Medulla oblongata (tissue), 1 donor: ENCODE data around the gene STPG2.

Experiments used
- DNase-seq: peaks from one replicate; pipeline ENCODE4 v3.0.0-alpha.2; 2015; ENCODE audit errors: extremely low spot score

Gene STPG2

DNA sequence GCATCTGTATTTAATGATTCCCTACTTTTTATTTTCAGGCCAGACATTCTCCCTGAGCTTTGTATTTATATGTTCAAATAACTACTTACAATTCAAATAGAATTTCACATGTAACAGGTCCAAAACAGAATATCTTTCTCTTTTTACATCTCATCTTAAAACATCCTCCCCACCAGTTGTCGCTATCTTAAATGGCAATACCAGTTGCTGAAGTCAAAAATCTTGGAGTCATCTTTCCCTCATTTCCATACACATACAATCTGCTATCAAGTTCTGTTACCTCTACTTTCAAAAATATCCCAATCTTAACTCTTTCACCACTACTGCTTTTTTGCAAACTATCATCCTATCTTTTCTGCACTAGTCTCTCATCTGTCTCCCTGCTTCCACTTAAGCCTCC lies 330.5 kb downstream of the STPG2 start:
- DNase-seq, result no peak

DNA sequence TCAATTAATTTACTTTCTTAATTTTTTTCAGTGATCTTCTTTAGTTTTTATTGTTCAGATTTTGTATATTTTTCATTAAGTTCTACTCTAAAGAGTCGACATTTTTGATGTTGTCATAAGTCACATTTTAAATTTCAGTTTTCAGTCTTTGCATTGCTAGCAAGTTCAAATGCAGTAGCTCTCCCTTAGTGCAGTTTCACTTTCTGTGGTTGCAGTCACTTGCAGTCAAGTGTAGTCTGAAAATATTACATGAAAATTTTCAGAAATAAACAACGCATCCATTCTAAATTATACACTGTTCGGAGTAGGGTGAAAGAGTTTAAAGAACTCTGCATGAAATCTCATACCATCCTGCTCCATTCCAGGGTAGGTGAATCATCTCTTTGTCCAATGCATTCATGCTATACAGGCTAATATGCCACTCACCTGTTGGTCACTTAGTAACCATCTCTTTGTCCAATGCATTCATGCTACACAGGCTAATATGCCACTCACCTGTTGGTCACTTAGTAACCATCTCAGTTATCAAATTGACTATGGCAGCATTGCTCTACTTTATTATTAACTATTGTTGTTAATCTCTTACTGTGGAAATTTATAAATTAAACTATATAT lies 356.9 kb downstream of the STPG2 start:
- no peak for DNase-seq

GRCh38 chr4:97778174-97778573 lies 365.1 kb downstream of the STPG2 start:
- DNase-seq, result no peak

DNA sequence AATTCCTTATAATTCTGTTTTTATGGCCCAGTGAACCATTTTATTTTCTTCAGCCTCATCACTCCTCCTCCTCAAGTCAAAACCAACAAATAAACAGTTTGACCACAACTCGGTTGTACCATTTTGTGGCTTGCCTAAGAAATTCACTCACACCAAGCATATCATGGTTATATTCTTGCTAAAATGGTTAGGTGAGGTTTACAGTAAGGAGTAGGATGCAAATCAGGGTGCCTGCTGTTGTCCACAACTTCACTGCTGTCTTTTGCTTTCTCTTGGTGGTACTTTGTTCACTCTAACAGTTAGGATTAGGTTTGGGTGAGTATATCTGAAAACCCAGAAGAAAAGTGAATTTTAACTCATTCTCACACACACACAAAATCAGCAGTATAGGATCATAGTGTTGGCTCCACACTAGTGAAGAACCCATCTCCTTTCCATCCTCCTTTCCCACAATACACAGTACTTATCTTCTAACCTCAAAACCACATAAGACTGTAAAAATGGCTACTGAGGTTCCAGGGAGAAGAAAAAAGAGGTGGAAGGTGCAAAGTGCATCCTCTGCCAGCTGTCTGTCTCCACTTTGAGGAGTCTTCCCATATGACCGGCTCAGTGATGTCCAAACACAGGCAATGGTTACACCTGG lies 368.8 kb downstream of the STPG2 start:
- DNase-seq, result no peak

DNA sequence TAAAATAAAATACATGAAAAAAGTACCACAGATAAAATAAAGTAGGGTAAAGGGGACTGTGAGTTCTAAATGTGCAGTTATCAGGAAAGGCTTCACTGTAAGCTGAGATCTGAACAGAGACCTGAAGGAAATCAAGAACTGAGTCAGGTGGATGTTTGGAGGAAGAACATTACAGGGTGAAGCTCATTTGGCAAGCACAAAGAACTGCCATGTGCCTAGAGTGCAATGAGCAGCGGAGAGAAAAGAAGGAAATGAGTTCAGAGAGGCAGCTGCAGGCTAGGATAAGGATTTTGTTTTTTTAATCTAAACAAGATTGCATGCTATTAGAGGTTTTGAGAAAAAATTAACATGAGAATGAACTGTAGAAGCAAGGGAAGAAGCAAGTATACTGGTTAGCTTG lies 373.1 kb downstream of the STPG2 start:
- no peak for DNase-seq

DNA sequence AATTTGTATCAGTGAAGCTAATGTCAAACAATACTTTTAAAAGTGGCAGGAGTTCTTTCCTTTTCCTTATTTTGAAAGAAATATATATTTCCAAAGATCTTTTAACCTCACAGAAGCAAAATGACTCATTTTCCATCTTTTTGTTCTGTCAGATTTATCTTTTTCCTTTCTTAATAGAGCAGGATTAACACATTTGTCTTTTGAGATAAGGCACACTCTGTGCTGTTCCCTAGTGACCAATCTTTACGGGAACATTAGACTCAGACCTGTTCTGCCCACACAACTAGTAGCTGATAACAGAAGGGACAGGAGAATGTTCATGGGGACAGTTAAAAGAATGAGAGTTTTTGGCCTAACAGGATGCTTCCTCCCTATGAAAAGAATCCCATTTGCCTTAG lies 381.2 kb downstream of the STPG2 start:
- DNase-seq, result no peak

GRCh38 chr4:97761445-97762114 lies 381.7 kb downstream of the STPG2 start:
- DNase-seq, result no peak

DNA sequence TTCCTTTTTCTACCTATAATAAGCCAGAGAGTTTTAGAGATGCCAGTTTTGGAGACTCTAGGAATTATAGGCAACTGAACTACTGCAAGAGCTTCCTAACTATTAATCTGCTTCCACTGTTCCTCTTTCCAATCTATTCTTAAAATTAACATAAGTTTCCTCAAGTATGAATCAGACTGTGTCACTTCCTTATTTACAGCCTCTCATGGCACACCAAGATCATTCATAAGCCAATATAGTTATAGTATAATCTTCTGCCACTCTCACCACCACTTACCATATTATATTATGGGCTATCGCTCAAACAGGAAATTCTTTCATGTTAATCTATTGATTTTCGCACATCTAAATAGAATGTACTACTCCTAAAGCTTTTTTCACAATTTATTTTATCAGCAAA lies 383.5 kb downstream of the STPG2 start:
- DNase-seq, result no peak

GRCh38 chr4:97752599-97752998 lies 390.7 kb downstream of the STPG2 start:
- DNase-seq, result no peak

DNA sequence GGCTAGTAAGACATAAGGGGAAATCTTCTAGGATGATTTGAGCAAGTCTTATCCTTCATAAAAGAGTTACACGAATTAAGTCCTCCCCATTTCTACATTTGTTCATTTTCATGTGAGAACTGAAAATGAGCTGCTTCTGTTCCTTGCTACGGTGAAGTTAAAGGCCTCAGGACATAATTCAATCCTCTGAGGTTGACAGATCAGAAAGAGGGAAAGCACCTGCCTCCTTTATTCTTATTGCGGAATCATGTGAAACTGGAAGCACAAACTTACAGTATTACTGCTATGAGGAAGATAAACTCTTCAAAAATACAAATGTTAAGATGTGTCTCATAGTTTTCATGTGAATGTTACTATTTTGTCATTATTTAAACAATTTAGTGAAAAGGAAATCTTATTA lies 395.3 kb downstream of the STPG2 start:
- DNase-seq, result no peak

DNA sequence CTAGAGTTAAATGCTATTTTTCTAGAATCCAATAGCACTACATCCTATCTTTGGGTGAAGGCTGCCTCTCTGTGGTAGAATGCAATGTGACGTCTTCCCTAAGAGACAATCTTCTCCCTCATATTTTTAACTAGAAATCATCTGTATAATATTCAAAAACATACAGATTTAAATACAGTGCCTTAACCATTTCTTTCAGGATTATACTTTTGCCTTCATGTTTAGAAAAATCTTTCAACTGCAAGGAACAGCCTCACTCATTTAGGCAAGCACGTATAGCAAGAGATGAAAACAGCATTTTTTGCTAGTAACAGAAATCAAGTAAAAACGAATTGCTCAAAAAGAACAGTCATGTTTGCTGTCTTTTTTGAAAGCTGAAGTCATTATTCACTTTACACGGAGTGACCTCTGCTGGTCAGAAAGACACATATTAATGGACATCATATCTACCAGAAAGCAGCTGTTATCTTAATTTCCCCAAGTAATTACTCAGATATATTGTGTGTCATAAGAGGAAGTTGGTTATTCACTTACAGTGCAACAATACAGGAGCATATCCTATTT lies 422.3 kb downstream of the STPG2 start:
- DNase-seq, result peak; percentile 57

GRCh38 chr4:97691111-97691605 lies 452.1 kb downstream of the STPG2 start:
- no peak for DNase-seq

- DNase-seq, result no peak
These were observed 472.5 kb downstream of the STPG2 start for GRCh38 chr4:97670703-97671269.

GRCh38 chr4:97665553-97665952 lies 477.7 kb downstream of the STPG2 start:
- no peak for DNase-seq

DNA sequence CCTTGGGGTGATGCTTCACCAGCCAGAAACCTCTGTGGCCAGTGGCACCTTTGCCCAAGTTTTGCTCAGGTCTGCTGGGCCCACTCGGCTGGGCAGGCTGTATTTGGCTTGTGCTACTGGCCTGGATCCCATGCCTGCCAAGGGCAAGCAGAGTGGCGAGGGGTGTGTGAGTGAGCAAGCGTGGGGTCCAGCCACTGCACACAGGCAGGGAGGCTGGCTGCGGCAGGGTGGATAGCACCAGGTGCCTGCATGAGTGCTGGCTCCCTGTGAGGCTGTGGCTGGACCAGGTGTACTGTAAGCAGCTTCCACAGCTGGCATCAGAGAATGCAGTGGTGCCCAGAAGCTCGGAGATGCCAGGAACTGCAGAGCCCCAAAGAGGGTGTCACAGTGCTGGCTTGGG lies 478.5 kb downstream of the STPG2 start:
- DNase-seq, result no peak

- no peak for DNase-seq
These were observed 481.1 kb downstream of the STPG2 start for GRCh38 chr4:97662133-97662532.

GRCh38 chr4:97656044-97656720 lies 487.1 kb downstream of the STPG2 start:
- DNase-seq, result no peak

DNA sequence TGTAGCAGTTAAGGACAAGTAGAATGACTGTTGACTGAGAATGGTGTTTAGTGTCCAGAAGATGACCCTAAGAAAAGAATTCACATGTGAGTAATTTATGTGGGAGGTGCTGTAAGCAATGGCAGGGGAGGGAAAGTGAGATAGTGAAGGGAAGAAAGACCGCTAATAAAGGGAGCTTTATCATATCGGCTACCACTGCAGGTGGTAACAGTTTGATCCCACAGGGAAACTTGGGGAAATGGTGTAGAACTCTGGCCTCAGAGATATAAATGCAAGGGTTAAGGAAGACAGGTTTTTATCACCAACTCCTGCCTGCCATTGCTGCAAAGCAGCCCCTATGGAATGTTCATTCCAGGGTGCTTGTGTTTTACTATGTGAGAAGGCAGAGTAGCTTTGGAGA lies 489.6 kb downstream of the STPG2 start:
- DNase-seq, result no peak

DNA sequence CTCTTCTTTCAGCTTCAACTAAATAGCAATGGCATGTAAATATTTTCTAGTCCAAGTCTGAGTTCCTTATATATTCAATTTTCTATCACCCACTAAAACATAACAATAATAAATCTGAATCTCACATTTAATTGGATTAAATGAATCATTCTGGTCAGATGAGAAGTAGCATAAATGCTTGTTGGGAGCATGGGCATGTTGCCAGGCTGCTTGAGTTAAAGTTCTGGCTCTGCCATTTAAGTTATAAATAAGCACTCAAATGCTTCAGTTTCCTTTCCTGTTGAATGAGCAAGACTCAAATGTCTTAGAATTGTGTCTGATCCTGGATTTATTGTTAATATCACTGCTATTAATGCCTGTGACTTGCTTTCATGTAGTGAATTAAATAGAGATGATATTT lies 496.3 kb downstream of the STPG2 start:
- no peak for DNase-seq

DNA sequence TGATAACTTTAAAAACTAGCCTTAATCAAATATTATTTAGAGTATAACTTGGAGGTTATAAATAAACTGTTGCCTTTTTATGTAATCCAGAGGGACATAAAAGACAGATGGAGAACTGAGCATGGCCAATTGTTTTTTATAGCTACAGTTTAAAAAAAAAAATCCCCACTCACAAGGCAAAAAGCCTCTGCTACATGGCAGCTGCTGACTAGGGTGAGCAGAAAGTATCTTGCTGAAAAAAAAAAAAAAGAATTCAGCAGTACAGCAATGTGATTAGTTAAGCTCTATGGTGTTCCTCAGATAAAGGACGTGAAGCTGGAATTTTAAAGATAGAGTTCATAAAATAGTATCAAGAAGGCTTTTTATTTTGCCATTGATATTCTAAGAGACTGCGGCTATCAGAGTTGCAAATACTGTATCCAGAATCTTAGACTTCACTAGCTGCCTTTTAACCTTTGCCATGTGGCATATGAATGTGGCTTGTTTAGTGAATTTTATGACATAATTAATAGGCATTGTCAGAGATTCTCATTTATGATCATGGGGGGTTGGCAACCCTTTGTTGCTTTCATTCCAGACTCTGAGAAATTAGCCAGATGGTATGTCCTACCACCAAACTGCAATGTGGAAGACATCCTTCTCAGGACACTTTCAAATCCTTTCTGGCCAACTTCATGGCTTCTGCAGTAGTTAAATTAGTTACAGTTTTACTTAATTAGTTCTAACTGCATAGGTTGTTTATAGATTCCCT lies 498.0 kb downstream of the STPG2 start:
- DNase-seq, result no peak

DNA sequence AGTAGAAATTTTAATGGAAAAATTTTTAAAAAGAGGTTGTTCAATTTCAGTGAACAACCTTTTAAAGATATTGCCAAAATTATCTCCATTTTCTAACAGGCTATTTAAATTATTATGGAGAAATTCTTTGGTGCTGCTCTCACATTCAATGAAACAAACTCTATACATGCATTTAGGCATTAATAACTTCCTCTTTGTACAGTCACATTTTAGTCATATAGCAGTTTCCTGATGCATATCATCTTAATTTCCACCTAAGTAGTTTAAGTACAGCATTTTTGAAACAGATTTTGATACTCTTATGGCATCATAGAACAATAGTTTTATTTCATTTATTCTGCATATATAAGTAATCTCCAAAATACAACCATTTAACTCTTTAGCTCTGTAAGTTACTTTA lies 500.1 kb downstream of the STPG2 start:
- no peak for DNase-seq
